ENCODE results near the gene SCP2.

SCP2 gene

GRCh38 chr1:52915855-52916220 is 11.2 kb upstream of the SCP2 start:
- H2AFZ ChIP-seq (ENCODE audit: low read length): no peak overlapping the region
- no peaks in the 10 kb centered on the region; the same call in none of the 2 replicates for H3K27me3 ChIP-seq (ENCODE audit: insufficient read depth, low read length)
- no peaks in the 10 kb centered on the region for H3K79me2 ChIP-seq (ENCODE audit: insufficient read depth, low read length)
- no peak overlapping the region for H3K27ac ChIP-seq (ENCODE audit: low read depth, low read length, poor library complexity, severe bottlenecking)
- H3F3A ChIP-seq (ENCODE audit: insufficient read depth, low read length): no peaks in the 10 kb centered on the region
- no peak overlapping the region for H3K4me3 ChIP-seq (ENCODE audit: low read depth, low read length, poor library complexity, severe bottlenecking)
- H4K20me1 ChIP-seq (ENCODE audit: insufficient read depth, low read length): no peaks in the 10 kb centered on the region
- no peaks in the 10 kb centered on the region for H3K4me1 ChIP-seq (ENCODE audit: insufficient read depth, low read length, severe bottlenecking)
- no peaks in the 10 kb centered on the region for H3K36me3 ChIP-seq (ENCODE audit: insufficient read depth, low read length)
- H3K4me2 ChIP-seq (ENCODE audit: low read length): no peak overlapping the region
- H3K9me2 ChIP-seq (ENCODE audit: low read depth, low read length): no peaks in the 10 kb centered on the region
- H3K9ac ChIP-seq (ENCODE audit: low read length): no peak overlapping the region
- TF ChIP-seq EZH2 (IDR thresholded peaks at IDR 0.05; ENCODE audit: borderline replicate concordance, low read length): no peak
- H3K9me3 ChIP-seq (ENCODE audit: low read length): no peaks in the 10 kb centered on the region

GRCh38 chr1:52916241-52916975 is 10.7 kb upstream of the SCP2 start:
- Histone ChIP-seq H3K9me3 (ENCODE audit: low read length) (no peaks in the 10 kb centered on the region), H3K4me3 (ENCODE audit: low read depth, low read length, poor library complexity, severe bottlenecking) (no peak overlapping the region), H2AFZ (ENCODE audit: low read length) (no peak overlapping the region), H3K36me3 (ENCODE audit: insufficient read depth, low read length) (no peaks in the 10 kb centered on the region), H3K4me2 (ENCODE audit: low read length) (no peak overlapping the region), H3K9ac (ENCODE audit: low read length) (no peak overlapping the region), H3F3A (ENCODE audit: insufficient read depth, low read length) (no peaks in the 10 kb centered on the region), H3K27me3 (ENCODE audit: insufficient read depth, low read length) (no peaks in the 10 kb centered on the region; the same call in none of the 2 replicates), H3K79me2 (ENCODE audit: insufficient read depth, low read length) (no peaks in the 10 kb centered on the region), H3K4me1 (ENCODE audit: insufficient read depth, low read length, severe bottlenecking) (no peaks in the 10 kb centered on the region), H3K9me2 (ENCODE audit: low read depth, low read length) (no peaks in the 10 kb centered on the region), H4K20me1 (ENCODE audit: insufficient read depth, low read length) (no peaks in the 10 kb centered on the region), H3K27ac (ENCODE audit: low read depth, low read length, poor library complexity, severe bottlenecking) (no peak overlapping the region)
- TF ChIP-seq CTCF (IDR thresholded peaks at IDR 0.05; ENCODE audit: low read length) (no peak), EZH2 (IDR thresholded peaks at IDR 0.05; ENCODE audit: borderline replicate concordance, low read length) (no peak)

- no peak for TF ChIP-seq CTCF (IDR thresholded peaks at IDR 0.05; ENCODE audit: low read length)
- no peak for TF ChIP-seq EZH2 (IDR thresholded peaks at IDR 0.05; ENCODE audit: borderline replicate concordance, low read length)
- Histone ChIP-seq H3F3A (ENCODE audit: insufficient read depth, low read length) (no peaks in the 10 kb centered on the region), H2AFZ (ENCODE audit: low read length) (no peak overlapping the region), H3K4me3 (ENCODE audit: low read depth, low read length, poor library complexity, severe bottlenecking) (no peak overlapping the region), H3K4me1 (ENCODE audit: insufficient read depth, low read length, severe bottlenecking) (no peaks in the 10 kb centered on the region), H4K20me1 (ENCODE audit: insufficient read depth, low read length) (no peaks in the 10 kb centered on the region), H3K9me3 (ENCODE audit: low read length) (no peaks in the 10 kb centered on the region), H3K27ac (ENCODE audit: low read depth, low read length, poor library complexity, severe bottlenecking) (no peak overlapping the region), H3K36me3 (ENCODE audit: insufficient read depth, low read length) (no peaks in the 10 kb centered on the region), H3K4me2 (ENCODE audit: low read length) (no peak overlapping the region), H3K9ac (ENCODE audit: low read length) (no peak overlapping the region), H3K9me2 (ENCODE audit: low read depth, low read length) (no peaks in the 10 kb centered on the region), H3K27me3 (ENCODE audit: insufficient read depth, low read length) (no peaks in the 10 kb centered on the region; the same call in none of the 2 replicates), H3K79me2 (ENCODE audit: insufficient read depth, low read length) (no peaks in the 10 kb centered on the region)
Observed at GRCh38 chr1:52917156-52917555, 9.9 kb upstream of the SCP2 start.

GRCh38 chr1:52917581-52917980 is 9.5 kb upstream of the SCP2 start:
- Histone ChIP-seq H3K27ac (ENCODE audit: low read depth, low read length, poor library complexity, severe bottlenecking) (no peak overlapping the region), H3K9me2 (ENCODE audit: low read depth, low read length) (no peaks in the 10 kb centered on the region), H2AFZ (ENCODE audit: low read length) (no peak overlapping the region), H3K27me3 (ENCODE audit: insufficient read depth, low read length) (no peaks in the 10 kb centered on the region; the same call in none of the 2 replicates), H3K4me2 (ENCODE audit: low read length) (no peak overlapping the region), H3F3A (ENCODE audit: insufficient read depth, low read length) (no peaks in the 10 kb centered on the region), H3K9me3 (ENCODE audit: low read length) (no peaks in the 10 kb centered on the region), H3K9ac (ENCODE audit: low read length) (no peak overlapping the region), H4K20me1 (ENCODE audit: insufficient read depth, low read length) (no peaks in the 10 kb centered on the region), H3K79me2 (ENCODE audit: insufficient read depth, low read length) (no peaks in the 10 kb centered on the region), H3K36me3 (ENCODE audit: insufficient read depth, low read length) (no peaks in the 10 kb centered on the region), H3K4me3 (ENCODE audit: low read depth, low read length, poor library complexity, severe bottlenecking) (no peak overlapping the region), H3K4me1 (ENCODE audit: insufficient read depth, low read length, severe bottlenecking) (no peaks in the 10 kb centered on the region)
- TF ChIP-seq EZH2 (IDR thresholded peaks at IDR 0.05; ENCODE audit: borderline replicate concordance, low read length) (no peak), CTCF (IDR thresholded peaks at IDR 0.05; ENCODE audit: low read length) (no peak)
